Neural cell (in vitro differentiated cells): ENCODE results near the gene SPATA9. TPM values are rescaled to one million over a fixed set of nuclear protein-coding genes. Genes with fewer than 3 reads are reported as not detected.

Experiments
- H2AFZ ChIP-seq: fragments of 200-600, 300-800 bp; sonication (generic), shearing (Covaris generic); 2 replicates; pipeline ENCODE4 v1.6.0; 2014; ENCODE audit warnings: low read depth, mild to moderate bottlenecking, antibody characterized with exemption, low read length, moderate library complexity
- H3F3A ChIP-seq: fragments of 200-600 bp; shearing (Covaris generic); 2 replicates; pipeline ENCODE4 v1.6.1; 2016; ENCODE audit warnings: mild to moderate bottlenecking, moderate library complexity, mixed read lengths, antibody characterized with exemption, low read length; ENCODE audit not compliant: insufficient read depth, poor library complexity, severe bottlenecking
- H3K27ac ChIP-seq: fragments of 200-600, 300-800 bp; sonication (generic), shearing (Covaris generic); 2 replicates; pipeline ENCODE4 v1.5.1; 2014; ENCODE audit warnings: mild to moderate bottlenecking, low read length, moderate library complexity
- H3K27me3 ChIP-seq: fragments of 300-800, 200-600 bp; sonication (generic), shearing (Covaris generic); 2 replicates; pipeline ENCODE4 v1.6.0; 2014; ENCODE audit warnings: mild to moderate bottlenecking, low read depth, low read length, moderate library complexity; ENCODE audit not compliant: insufficient read depth
- H3K36me3 ChIP-seq: fragments of 300-800, 200-600 bp; sonication (generic), shearing (Covaris generic); 2 replicates; pipeline ENCODE4 v1.5.1; 2014; ENCODE audit warnings: mild to moderate bottlenecking, antibody characterized with exemption, low read length, moderate library complexity; ENCODE audit not compliant: insufficient read depth
- H3K4me2 ChIP-seq: fragments of 300-800, 200-600 bp; sonication (generic), shearing (Covaris generic); 2 replicates; pipeline ENCODE4 v1.6.0; 2014; ENCODE audit warnings: mild to moderate bottlenecking, low read length
- H3K4me3 ChIP-seq: fragments of 300-800, 200-600 bp; sonication (generic), shearing (Covaris generic); 2 replicates; pipeline ENCODE4 v1.5.1; 2014; ENCODE audit warnings: mild to moderate bottlenecking, low read length, moderate library complexity
- H3K79me2 ChIP-seq: fragments of 200-600 bp; shearing (Covaris generic); replicated peaks from 2 replicates; pipeline ENCODE4 v1.6.0; 2014; ENCODE audit warnings: mild to moderate bottlenecking, low read length, moderate library complexity; ENCODE audit not compliant: insufficient read depth
- H3K9ac ChIP-seq: fragments of 300-800, 200-600 bp; sonication (generic), shearing (Covaris generic); 2 replicates; pipeline ENCODE4 v1.6.1; 2016; ENCODE audit warnings: mild to moderate bottlenecking, low read length, mixed read lengths
- H3K9me2 ChIP-seq: fragments of 200-600 bp; shearing (Covaris generic); 2 replicates; pipeline ENCODE4 v1.6.1; 2016; ENCODE audit warnings: mild to moderate bottlenecking, low read length, mixed read lengths; ENCODE audit not compliant: insufficient read depth
- H3K9me3 ChIP-seq: fragments of 200-600, 300-800 bp; sonication (generic), shearing (Covaris generic); 2 replicates; pipeline ENCODE4 v1.6.1; 2016; ENCODE audit warnings: mild to moderate bottlenecking, mixed run types, low read length, moderate library complexity, mixed read lengths
- H4K20me1 ChIP-seq: fragments of 200-600 bp; shearing (Covaris generic); 2 replicates; pipeline ENCODE4 v1.6.1; 2016; ENCODE audit warnings: mild to moderate bottlenecking, mixed run types; ENCODE audit not compliant: insufficient read depth
- EP300 ChIP-seq: fragments of 450-650 bp; conservative IDR thresholded peaks from 2 replicates; pipeline ENCODE4 v1.6.1; 2014; ENCODE audit warnings: antibody characterized with exemption, mild to moderate bottlenecking, moderate library complexity; ENCODE audit not compliant: poor library complexity, severe bottlenecking
- EZH2 ChIP-seq: fragments of 200-600, 300-800 bp; shearing (Covaris generic), sonication (generic); IDR thresholded peaks from 2 replicates; pipeline ENCODE4 v1.6.1; 2014; ENCODE audit warnings: antibody characterized with exemption, low read length, borderline replicate concordance, mild to moderate bottlenecking; ENCODE audit not compliant: insufficient read depth, poor library complexity, severe bottlenecking
- MXI1 ChIP-seq: fragments of 450-650 bp; conservative IDR thresholded peaks from 2 replicates; pipeline ENCODE4 v1.6.1; 2014; ENCODE audit warnings: antibody characterized with exemption, mild to moderate bottlenecking; ENCODE audit not compliant: poor library complexity, severe bottlenecking
- POLR2AphosphoS5 ChIP-seq: IDR thresholded peaks from 2 replicates; pipeline ENCODE4 v1.6.1; 2012
- RAD21 ChIP-seq: fragments of 450-650 bp; conservative IDR thresholded peaks from 2 replicates; pipeline ENCODE4 v1.6.1; 2014; ENCODE audit warnings: antibody characterized with exemption, mild to moderate bottlenecking, moderate library complexity
- SMC3 ChIP-seq: fragments of 450-650 bp; conservative IDR thresholded peaks from 2 replicates; pipeline ENCODE4 v1.6.1; 2014; ENCODE audit warnings: antibody characterized with exemption, mild to moderate bottlenecking, moderate library complexity; ENCODE audit not compliant: poor library complexity
- TAF1 ChIP-seq: IDR thresholded peaks from 2 replicates; pipeline ENCODE4 v1.6.1; 2012; ENCODE audit warnings: low read depth
- polyA plus RNA-seq: library from polyadenylated mRNA; depleted of rRNA; stranded (reverse); fragments of >200 nt; gene quantifications from 2 replicates; pipeline ENCODE4 v1.2.3, GENCODE V29; 2014
- TF ChIP-seq, protein P1 (sequence below): fragments of 450-650 bp; IDR thresholded peaks from 2 replicates; pipeline ENCODE4 v1.5.1; 2014; ENCODE audit warnings: antibody characterized with exemption, mild to moderate bottlenecking, moderate library complexity; ENCODE audit not compliant: poor library complexity, severe bottlenecking
- TF ChIP-seq, protein P2 (sequence below): IDR thresholded peaks from 2 replicates; pipeline ENCODE4 v1.6.1; 2012; ENCODE audit warnings: borderline replicate concordance

Gene SPATA9
- polyA plus RNA-seq, 1 donor from 2014 or later = 5.8 TPM

DNA sequence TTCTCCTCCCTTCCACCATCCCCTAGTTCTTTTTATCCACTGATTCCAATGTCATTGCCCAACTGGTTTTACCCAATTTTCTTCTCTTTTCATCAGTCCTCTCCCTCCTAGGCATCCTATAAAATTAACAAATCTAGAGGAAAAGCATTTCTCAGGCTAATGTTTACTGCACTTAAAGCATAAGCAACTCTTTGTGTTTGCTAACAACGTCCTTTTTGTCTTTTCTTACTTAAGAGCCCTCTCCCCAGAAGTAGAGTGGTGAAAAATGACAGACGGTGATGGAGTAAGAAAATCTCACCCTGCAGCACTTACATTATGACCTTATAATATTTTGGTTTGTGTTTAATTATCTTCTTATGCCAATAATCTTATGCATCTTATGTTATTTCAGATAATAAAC is 1.6 kb upstream of the SPATA9 start:
- Histone ChIP-seq H3K79me2 (no peaks in the 10 kb centered on the region), H3K9me2 (no peaks in the 10 kb centered on the region), H3K36me3 (no peaks in the 10 kb centered on the region), H3K27ac (no peak overlapping the region), H3F3A (no peaks in the 10 kb centered on the region), H4K20me1 (no peaks in the 10 kb centered on the region), H3K4me2 (no peak overlapping the region), H3K4me3 (no peak overlapping the region), H3K9ac (no peak overlapping the region), H3K27me3 (no peaks in the 10 kb centered on the region), H2AFZ (no peak overlapping the region), H3K9me3 (no peaks in the 10 kb centered on the region)
- no peak for TF ChIP-seq SMC3
- no peak for TF ChIP-seq EP300
- no peak for TF ChIP-seq POLR2AphosphoS5
- TF ChIP-seq MXI1 = no peak
- TF ChIP-seq TAF1 = no peak
- TF ChIP-seq RAD21 = no peak
- TF ChIP-seq, protein P1, sequence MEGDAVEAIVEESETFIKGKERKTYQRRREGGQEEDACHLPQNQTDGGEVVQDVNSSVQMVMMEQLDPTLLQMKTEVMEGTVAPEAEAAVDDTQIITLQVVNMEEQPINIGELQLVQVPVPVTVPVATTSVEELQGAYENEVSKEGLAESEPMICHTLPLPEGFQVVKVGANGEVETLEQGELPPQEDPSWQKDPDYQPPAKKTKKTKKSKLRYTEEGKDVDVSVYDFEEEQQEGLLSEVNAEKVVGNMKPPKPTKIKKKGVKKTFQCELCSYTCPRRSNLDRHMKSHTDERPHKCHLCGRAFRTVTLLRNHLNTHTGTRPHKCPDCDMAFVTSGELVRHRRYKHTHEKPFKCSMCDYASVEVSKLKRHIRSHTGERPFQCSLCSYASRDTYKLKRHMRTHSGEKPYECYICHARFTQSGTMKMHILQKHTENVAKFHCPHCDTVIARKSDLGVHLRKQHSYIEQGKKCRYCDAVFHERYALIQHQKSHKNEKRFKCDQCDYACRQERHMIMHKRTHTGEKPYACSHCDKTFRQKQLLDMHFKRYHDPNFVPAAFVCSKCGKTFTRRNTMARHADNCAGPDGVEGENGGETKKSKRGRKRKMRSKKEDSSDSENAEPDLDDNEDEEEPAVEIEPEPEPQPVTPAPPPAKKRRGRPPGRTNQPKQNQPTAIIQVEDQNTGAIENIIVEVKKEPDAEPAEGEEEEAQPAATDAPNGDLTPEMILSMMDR = no peak
- TF ChIP-seq, protein P2, sequence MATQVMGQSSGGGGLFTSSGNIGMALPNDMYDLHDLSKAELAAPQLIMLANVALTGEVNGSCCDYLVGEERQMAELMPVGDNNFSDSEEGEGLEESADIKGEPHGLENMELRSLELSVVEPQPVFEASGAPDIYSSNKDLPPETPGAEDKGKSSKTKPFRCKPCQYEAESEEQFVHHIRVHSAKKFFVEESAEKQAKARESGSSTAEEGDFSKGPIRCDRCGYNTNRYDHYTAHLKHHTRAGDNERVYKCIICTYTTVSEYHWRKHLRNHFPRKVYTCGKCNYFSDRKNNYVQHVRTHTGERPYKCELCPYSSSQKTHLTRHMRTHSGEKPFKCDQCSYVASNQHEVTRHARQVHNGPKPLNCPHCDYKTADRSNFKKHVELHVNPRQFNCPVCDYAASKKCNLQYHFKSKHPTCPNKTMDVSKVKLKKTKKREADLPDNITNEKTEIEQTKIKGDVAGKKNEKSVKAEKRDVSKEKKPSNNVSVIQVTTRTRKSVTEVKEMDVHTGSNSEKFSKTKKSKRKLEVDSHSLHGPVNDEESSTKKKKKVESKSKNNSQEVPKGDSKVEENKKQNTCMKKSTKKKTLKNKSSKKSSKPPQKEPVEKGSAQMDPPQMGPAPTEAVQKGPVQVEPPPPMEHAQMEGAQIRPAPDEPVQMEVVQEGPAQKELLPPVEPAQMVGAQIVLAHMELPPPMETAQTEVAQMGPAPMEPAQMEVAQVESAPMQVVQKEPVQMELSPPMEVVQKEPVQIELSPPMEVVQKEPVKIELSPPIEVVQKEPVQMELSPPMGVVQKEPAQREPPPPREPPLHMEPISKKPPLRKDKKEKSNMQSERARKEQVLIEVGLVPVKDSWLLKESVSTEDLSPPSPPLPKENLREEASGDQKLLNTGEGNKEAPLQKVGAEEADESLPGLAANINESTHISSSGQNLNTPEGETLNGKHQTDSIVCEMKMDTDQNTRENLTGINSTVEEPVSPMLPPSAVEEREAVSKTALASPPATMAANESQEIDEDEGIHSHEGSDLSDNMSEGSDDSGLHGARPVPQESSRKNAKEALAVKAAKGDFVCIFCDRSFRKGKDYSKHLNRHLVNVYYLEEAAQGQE = no peak
- TF ChIP-seq EZH2 = no peak

DNA sequence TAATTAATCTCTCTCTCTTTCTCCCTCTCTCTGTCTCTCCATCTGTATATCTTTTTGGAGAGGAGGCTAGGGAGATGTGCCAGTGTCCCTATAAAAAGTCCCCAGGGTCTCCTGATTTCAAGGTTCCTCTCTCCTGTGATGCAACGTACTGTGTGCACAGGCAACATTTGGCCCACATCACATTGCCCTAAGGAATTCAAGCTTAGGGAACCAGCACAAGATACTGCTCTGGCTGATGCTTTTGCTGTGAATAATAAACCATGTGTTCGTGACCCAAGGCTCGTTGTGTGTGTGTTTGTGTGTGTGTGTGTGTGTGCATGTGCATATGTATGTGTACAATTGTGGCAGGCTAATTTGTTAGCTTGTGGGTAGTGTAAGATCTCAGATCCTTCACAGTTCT is 9.7 kb downstream of the SPATA9 start:
- Histone ChIP-seq H3F3A (no peaks in the 10 kb centered on the region), H3K36me3 (no peaks in the 10 kb centered on the region), H3K9ac (no peak overlapping the region), H3K9me2 (no peaks in the 10 kb centered on the region), H4K20me1 (no peaks in the 10 kb centered on the region), H3K27me3 (no peaks in the 10 kb centered on the region), H3K9me3 (no peaks in the 10 kb centered on the region), H3K4me3 (no peak overlapping the region), H3K4me2 (no peak overlapping the region), H3K27ac (no peak overlapping the region), H2AFZ (no peak overlapping the region), H3K79me2 (no peaks in the 10 kb centered on the region)
- no peak for TF ChIP-seq MXI1
- no peak for TF ChIP-seq TAF1
- TF ChIP-seq, protein P1 = no peak
- no peak for TF ChIP-seq SMC3
- TF ChIP-seq POLR2AphosphoS5 = no peak
